ENCODE results near the gene RHBDF2.

DNA sequence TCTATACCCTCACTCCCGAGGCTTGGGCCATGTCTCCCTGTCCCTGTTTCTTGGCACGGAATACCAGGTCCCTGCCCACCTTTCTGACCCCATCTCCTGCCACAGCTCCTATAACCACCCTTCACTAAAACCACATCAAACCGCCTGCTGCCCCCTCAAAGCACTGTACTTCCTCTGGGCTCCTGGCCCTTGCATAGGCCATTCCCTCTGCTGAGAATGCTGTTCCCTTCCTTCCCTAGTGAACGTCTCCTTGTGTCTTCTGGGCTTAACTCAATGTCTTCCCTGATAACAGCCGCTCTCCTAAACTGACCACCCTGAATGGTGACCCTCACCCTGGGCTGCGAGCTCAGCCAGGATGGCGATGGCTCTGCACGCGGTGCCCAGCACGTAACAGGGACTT, 23.1 kb downstream of the RHBDF2 start:
- TF ChIP-seq, protein P1, sequence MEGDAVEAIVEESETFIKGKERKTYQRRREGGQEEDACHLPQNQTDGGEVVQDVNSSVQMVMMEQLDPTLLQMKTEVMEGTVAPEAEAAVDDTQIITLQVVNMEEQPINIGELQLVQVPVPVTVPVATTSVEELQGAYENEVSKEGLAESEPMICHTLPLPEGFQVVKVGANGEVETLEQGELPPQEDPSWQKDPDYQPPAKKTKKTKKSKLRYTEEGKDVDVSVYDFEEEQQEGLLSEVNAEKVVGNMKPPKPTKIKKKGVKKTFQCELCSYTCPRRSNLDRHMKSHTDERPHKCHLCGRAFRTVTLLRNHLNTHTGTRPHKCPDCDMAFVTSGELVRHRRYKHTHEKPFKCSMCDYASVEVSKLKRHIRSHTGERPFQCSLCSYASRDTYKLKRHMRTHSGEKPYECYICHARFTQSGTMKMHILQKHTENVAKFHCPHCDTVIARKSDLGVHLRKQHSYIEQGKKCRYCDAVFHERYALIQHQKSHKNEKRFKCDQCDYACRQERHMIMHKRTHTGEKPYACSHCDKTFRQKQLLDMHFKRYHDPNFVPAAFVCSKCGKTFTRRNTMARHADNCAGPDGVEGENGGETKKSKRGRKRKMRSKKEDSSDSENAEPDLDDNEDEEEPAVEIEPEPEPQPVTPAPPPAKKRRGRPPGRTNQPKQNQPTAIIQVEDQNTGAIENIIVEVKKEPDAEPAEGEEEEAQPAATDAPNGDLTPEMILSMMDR (conservative IDR thresholded peaks at IDR 0.05; ENCODE audit: low read depth, low read length) = no peak
- TF ChIP-seq EZH2 (IDR thresholded peaks at IDR 0.05; ENCODE audit: low read length, unreplicated experiment) = no peak
